ENCODE data around the gene ELMO1.

Gene ELMO1

DNA sequence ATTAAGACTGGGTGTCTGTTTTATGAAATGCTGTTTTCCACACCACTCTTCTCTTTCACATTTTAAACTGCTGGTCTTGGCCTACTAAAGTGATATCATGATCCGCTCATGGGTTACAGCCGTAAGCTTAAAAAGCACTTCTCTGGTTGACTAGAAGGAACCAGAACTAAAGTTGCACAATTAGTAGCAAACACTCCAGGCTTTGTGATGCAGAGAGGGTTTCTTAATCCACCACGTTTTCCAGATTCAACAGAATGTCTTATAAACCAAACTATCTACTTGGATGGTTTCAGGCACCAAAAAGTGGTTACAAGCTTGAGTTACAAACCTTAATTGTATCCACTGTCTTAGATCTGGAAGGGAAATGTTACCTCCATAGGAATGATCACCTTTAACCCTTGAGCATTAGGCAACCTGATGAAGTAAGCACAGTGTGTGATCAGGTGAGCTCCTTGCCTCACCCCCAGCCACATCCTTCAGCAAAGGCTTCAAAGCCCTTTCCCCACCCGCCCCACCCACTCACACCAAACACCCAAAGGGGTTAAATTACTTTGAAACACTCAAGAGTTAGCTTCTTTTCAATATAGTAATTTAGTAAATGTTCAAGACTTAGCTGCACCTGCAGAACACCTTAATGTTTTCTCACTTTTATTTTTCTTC, 3.5 kb downstream of the ELMO1 start:
- H3K27me3 ChIP-seq (ENCODE audit: control insufficient read depth, insufficient read depth, low read length), result no peaks in the 10 kb centered on the region
- WGBS (ENCODE audit: insufficient coverage, insufficient read length), result no CpG with 5 or more reads among the region's 4 CpGs

GRCh38 chr7:37443627-37444026, 5.0 kb downstream of the ELMO1 start:
- no CpG with 5 or more reads among the region's 1 CpG for WGBS (ENCODE audit: insufficient coverage, insufficient read length)
- Histone ChIP-seq H3K27ac (ENCODE audit: low read length) (no peak overlapping the region), H3K27me3 (ENCODE audit: control insufficient read depth, insufficient read depth, low read length) (no peaks in the 10 kb centered on the region), H3K9me3 (ENCODE audit: control insufficient read depth, insufficient read depth, low read length) (no peaks in the 10 kb centered on the region), H3K4me1 (ENCODE audit: control insufficient read depth, insufficient read depth, low read length) (no peaks in the 10 kb centered on the region), H3K4me3 (ENCODE audit: low read length) (no peak overlapping the region), H3K36me3 (ENCODE audit: control insufficient read depth, insufficient read depth, low read length) (no peaks in the 10 kb centered on the region)
- DNase-seq (ENCODE audit: low read depth, low spot score), result no peak

More for the DNA sequence above, 3.5 kb downstream of the ELMO1 start:
- H3K36me3 ChIP-seq (ENCODE audit: control insufficient read depth, insufficient read depth, low read length), result no peaks in the 10 kb centered on the region
- H3K4me1 ChIP-seq (ENCODE audit: control insufficient read depth, insufficient read depth, low read length), result no peaks in the 10 kb centered on the region
- H3K9me3 ChIP-seq (ENCODE audit: control insufficient read depth, insufficient read depth, low read length), result no peaks in the 10 kb centered on the region
- no peak overlapping the region for H3K4me3 ChIP-seq (ENCODE audit: low read length)
- no peak overlapping the region for H3K27ac ChIP-seq (ENCODE audit: low read length)
- no peak for DNase-seq (ENCODE audit: low read depth, low spot score)

DNA sequence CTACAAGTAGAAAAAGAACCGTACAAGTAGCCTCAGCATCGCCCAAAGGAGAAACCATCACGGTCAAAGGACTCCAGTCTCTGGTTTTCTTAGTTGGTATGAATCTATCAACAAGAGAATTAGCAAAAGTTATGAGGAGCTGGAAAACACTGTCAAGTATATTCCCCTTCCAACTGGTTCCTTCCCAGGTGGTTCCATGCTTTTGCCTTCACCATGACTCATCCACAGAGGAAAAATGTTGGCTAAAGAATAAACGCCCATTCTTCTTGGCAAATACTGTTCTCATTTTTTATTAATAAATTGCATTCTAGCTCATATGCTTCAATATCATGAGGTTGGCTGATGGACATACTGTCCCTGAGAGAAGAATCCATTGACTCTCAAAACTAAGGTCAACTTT, 6.4 kb downstream of the ELMO1 start:
- WGBS (ENCODE audit: insufficient coverage, insufficient read length), result no CpG with 5 or more reads among the region's 4 CpGs
- no peaks in the 10 kb centered on the region for H3K36me3 ChIP-seq (ENCODE audit: control insufficient read depth, insufficient read depth, low read length)
- H3K4me1 ChIP-seq (ENCODE audit: control insufficient read depth, insufficient read depth, low read length), result no peaks in the 10 kb centered on the region
- no peak overlapping the region for H3K4me3 ChIP-seq (ENCODE audit: low read length)
- H3K27ac ChIP-seq (ENCODE audit: low read length), result no peak overlapping the region
- no peaks in the 10 kb centered on the region for H3K27me3 ChIP-seq (ENCODE audit: control insufficient read depth, insufficient read depth, low read length)
- no peak for DNase-seq (ENCODE audit: low read depth, low spot score)
- H3K9me3 ChIP-seq (ENCODE audit: control insufficient read depth, insufficient read depth, low read length), result no peaks in the 10 kb centered on the region

DNA sequence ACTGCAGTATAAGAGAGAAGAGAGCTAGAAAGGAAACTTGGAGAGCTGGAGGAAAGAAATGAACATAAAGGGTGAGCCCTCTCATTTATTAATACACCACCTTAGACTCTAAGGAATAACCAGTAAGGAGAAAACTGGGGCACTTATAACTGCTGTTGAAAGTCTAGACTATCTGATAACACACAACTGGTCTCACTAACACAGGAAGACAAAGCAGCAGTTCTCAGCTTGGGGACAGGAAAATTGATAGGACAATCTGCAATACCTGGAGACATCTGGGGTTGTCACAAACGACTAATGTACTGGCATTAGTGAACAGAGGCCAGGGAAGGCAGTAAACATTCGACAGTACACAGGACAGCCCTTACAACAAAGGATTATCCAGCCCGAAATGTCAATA, 6.8 kb downstream of the ELMO1 start:
- Histone ChIP-seq H3K36me3 (ENCODE audit: control insufficient read depth, insufficient read depth, low read length) (no peaks in the 10 kb centered on the region), H3K4me1 (ENCODE audit: control insufficient read depth, insufficient read depth, low read length) (no peaks in the 10 kb centered on the region), H3K27me3 (ENCODE audit: control insufficient read depth, insufficient read depth, low read length) (no peaks in the 10 kb centered on the region), H3K27ac (ENCODE audit: low read length) (no peak overlapping the region), H3K4me3 (ENCODE audit: low read length) (no peak overlapping the region), H3K9me3 (ENCODE audit: control insufficient read depth, insufficient read depth, low read length) (no peaks in the 10 kb centered on the region)
- DNase-seq (ENCODE audit: low read depth, low spot score), result no peak
- WGBS (ENCODE audit: insufficient coverage, insufficient read length), result no CpG with 5 or more reads among the region's 3 CpGs

- no CpG with 5 or more reads among the region's 3 CpGs for WGBS (ENCODE audit: insufficient coverage, insufficient read length)
- DNase-seq (ENCODE audit: low read depth, low spot score), result no peak
Observed at GRCh38 chr7:37441386-37441760, 7.3 kb downstream of the ELMO1 start.

GRCh38 chr7:37440738-37441385, 7.8 kb downstream of the ELMO1 start:
- DNase-seq (ENCODE audit: low read depth, low spot score), result no peak
- Histone ChIP-seq H3K4me3 (ENCODE audit: low read length) (no peak overlapping the region), H3K36me3 (ENCODE audit: control insufficient read depth, insufficient read depth, low read length) (no peaks in the 10 kb centered on the region), H3K4me1 (ENCODE audit: control insufficient read depth, insufficient read depth, low read length) (no peaks in the 10 kb centered on the region), H3K9me3 (ENCODE audit: control insufficient read depth, insufficient read depth, low read length) (no peaks in the 10 kb centered on the region), H3K27ac (ENCODE audit: low read length) (no peak overlapping the region), H3K27me3 (ENCODE audit: control insufficient read depth, insufficient read depth, low read length) (no peaks in the 10 kb centered on the region)
- WGBS (ENCODE audit: insufficient coverage, insufficient read length), result no CpG with 5 or more reads among the region's 8 CpGs

More at GRCh38 chr7:37441386-37441760, 7.3 kb downstream of the ELMO1 start:
- Histone ChIP-seq H3K4me1 (ENCODE audit: control insufficient read depth, insufficient read depth, low read length) (no peaks in the 10 kb centered on the region), H3K27ac (ENCODE audit: low read length) (no peak overlapping the region), H3K36me3 (ENCODE audit: control insufficient read depth, insufficient read depth, low read length) (no peaks in the 10 kb centered on the region), H3K9me3 (ENCODE audit: control insufficient read depth, insufficient read depth, low read length) (no peaks in the 10 kb centered on the region), H3K27me3 (ENCODE audit: control insufficient read depth, insufficient read depth, low read length) (no peaks in the 10 kb centered on the region), H3K4me3 (ENCODE audit: low read length) (no peak overlapping the region)

GRCh38 chr7:37439653-37440026, 9.0 kb downstream of the ELMO1 start:
- H3K27ac ChIP-seq (ENCODE audit: low read length), result no peak overlapping the region
- no peaks in the 10 kb centered on the region for H3K9me3 ChIP-seq (ENCODE audit: control insufficient read depth, insufficient read depth, low read length)
- no peaks in the 10 kb centered on the region for H3K36me3 ChIP-seq (ENCODE audit: control insufficient read depth, insufficient read depth, low read length)
- DNase-seq (ENCODE audit: low read depth, low spot score), result no peak
- WGBS (ENCODE audit: insufficient coverage, insufficient read length), result no CpG with 5 or more reads among the region's 1 CpG
- H3K4me1 ChIP-seq (ENCODE audit: control insufficient read depth, insufficient read depth, low read length), result no peaks in the 10 kb centered on the region
- no peak overlapping the region for H3K4me3 ChIP-seq (ENCODE audit: low read length)
- H3K27me3 ChIP-seq (ENCODE audit: control insufficient read depth, insufficient read depth, low read length), result no peaks in the 10 kb centered on the region

DNA sequence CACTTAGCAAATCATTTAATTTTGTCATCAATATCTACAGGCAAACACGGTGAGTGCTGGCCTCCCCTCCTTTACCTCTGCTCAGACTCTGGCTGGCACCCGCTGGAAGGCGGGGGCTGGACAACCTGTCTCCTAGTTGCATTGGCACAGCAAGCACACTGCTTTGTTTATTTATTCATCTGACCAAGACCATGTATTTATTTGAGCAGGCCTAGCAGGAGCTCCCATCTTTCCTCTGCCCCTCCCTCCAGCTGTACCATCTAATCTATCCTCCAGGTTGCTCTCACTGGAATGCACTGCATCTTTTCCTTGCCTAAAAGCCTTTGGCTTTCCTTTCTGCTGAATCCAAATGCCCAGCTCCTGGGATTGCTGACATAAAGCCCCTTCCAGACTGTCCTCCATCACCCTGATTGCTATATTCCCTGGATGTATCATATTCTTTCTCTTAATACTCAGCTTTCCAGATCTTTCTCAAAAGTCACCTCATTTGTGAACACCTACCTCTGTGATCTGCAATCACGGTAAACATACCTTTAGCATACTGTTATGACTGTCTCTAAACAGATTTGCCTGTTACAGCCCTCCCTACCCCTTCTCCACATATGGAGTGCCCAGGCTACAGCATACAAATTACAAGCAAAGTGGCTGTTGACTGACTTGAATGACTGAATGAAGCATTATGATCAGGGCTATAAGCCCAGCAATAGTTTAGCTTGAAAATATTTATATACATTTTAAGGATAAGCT, 9.6 kb downstream of the ELMO1 start:
- no CpG with 5 or more reads among the region's 4 CpGs for WGBS (ENCODE audit: insufficient coverage, insufficient read length)

DNA sequence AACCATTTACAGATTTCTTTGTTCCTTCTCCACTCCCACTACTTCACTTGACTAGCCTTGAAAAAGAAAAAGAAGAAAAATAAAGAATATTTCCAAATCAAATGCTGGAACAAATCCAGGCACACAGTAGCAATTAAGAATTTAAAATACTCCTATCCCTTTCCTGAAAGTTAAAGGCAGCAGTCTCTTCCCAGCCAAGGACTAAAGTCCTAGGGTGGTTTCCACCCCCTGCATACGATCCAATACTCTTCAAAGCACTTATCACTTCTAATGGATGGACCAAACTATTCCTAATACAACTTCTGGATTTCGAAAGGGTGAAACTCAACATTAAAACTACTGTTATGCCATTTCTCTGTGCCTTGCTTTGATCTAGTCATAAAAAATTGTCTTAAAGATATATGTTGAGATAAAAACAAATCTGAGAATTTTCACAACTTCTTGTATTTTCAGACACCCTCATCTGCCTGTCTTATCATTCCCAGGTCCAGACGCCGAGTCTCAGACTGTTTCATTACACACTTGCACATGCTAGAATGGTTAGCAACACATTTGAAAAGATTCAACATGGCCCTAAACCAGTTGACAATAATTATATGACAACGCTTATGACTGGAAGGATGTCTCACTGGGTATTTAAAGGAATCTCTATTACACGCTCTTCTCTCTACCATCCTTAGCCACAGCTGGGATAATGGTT, 13.4 kb downstream of the ELMO1 start:
- Histone ChIP-seq H3K4me1 (ENCODE audit: control insufficient read depth, insufficient read depth, low read length) (no peaks in the 10 kb centered on the region), H3K36me3 (ENCODE audit: control insufficient read depth, insufficient read depth, low read length) (no peaks in the 10 kb centered on the region), H3K9me3 (ENCODE audit: control insufficient read depth, insufficient read depth, low read length) (no peaks in the 10 kb centered on the region), H3K27ac (ENCODE audit: low read length) (no peak overlapping the region), H3K27me3 (ENCODE audit: control insufficient read depth, insufficient read depth, low read length) (no peaks in the 10 kb centered on the region), H3K4me3 (ENCODE audit: low read length) (no peak overlapping the region)
- no peak for DNase-seq (ENCODE audit: low read depth, low spot score)
- no CpG with 5 or more reads among the region's 6 CpGs for WGBS (ENCODE audit: insufficient coverage, insufficient read length)

More for the DNA sequence above, 9.6 kb downstream of the ELMO1 start:
- H3K4me1 ChIP-seq (ENCODE audit: control insufficient read depth, insufficient read depth, low read length), result no peaks in the 10 kb centered on the region
- H3K27me3 ChIP-seq (ENCODE audit: control insufficient read depth, insufficient read depth, low read length), result no peaks in the 10 kb centered on the region
- no peak for DNase-seq (ENCODE audit: low read depth, low spot score)
- no peak overlapping the region for H3K27ac ChIP-seq (ENCODE audit: low read length)
- H3K36me3 ChIP-seq (ENCODE audit: control insufficient read depth, insufficient read depth, low read length), result no peaks in the 10 kb centered on the region
- H3K9me3 ChIP-seq (ENCODE audit: control insufficient read depth, insufficient read depth, low read length), result no peaks in the 10 kb centered on the region
- H3K4me3 ChIP-seq (ENCODE audit: low read length), result no peak overlapping the region

GRCh38 chr7:37434529-37434928, 14.1 kb downstream of the ELMO1 start:
- no peak overlapping the region for H3K27ac ChIP-seq (ENCODE audit: low read length)
- no CpG with 5 or more reads among the region's 3 CpGs for WGBS (ENCODE audit: insufficient coverage, insufficient read length)
- H3K4me1 ChIP-seq (ENCODE audit: control insufficient read depth, insufficient read depth, low read length), result no peaks in the 10 kb centered on the region
- H3K36me3 ChIP-seq (ENCODE audit: control insufficient read depth, insufficient read depth, low read length), result no peaks in the 10 kb centered on the region
- no peaks in the 10 kb centered on the region for H3K27me3 ChIP-seq (ENCODE audit: control insufficient read depth, insufficient read depth, low read length)
- no peak overlapping the region for H3K4me3 ChIP-seq (ENCODE audit: low read length)
- no peak for DNase-seq (ENCODE audit: low read depth, low spot score)
- no peaks in the 10 kb centered on the region for H3K9me3 ChIP-seq (ENCODE audit: control insufficient read depth, insufficient read depth, low read length)

Data from iPS DF 6.9 (cell line).